Measurements from ENCODE around the gene BMAL2. TPM values are rescaled to one million over a fixed set of nuclear protein-coding genes. Genes with fewer than 3 reads are reported as not detected.

Gene BMAL2
- total and polyA plus RNA-seq, 2 experiments from 2014 or later, result 5.5 to 18.2 TPM

GRCh38 chr12:27284751-27285150 lies 47.9 kb upstream of the BMAL2 start (continued):
- no peak for TF ChIP-seq ZNF462 (CRISPR knock-in tag; IDR thresholded peaks at IDR 0.05)
- TF ChIP-seq, protein P1, sequence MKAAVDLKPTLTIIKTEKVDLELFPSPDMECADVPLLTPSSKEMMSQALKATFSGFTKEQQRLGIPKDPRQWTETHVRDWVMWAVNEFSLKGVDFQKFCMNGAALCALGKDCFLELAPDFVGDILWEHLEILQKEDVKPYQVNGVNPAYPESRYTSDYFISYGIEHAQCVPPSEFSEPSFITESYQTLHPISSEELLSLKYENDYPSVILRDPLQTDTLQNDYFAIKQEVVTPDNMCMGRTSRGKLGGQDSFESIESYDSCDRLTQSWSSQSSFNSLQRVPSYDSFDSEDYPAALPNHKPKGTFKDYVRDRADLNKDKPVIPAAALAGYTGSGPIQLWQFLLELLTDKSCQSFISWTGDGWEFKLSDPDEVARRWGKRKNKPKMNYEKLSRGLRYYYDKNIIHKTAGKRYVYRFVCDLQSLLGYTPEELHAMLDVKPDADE (IDR thresholded peaks at IDR 0.05), result no peak
- no peak for TF ChIP-seq CREB1 (CRISPR knock-in tag; IDR thresholded peaks at IDR 0.05; ENCODE audit: low read depth)
- TF ChIP-seq, protein P2, sequence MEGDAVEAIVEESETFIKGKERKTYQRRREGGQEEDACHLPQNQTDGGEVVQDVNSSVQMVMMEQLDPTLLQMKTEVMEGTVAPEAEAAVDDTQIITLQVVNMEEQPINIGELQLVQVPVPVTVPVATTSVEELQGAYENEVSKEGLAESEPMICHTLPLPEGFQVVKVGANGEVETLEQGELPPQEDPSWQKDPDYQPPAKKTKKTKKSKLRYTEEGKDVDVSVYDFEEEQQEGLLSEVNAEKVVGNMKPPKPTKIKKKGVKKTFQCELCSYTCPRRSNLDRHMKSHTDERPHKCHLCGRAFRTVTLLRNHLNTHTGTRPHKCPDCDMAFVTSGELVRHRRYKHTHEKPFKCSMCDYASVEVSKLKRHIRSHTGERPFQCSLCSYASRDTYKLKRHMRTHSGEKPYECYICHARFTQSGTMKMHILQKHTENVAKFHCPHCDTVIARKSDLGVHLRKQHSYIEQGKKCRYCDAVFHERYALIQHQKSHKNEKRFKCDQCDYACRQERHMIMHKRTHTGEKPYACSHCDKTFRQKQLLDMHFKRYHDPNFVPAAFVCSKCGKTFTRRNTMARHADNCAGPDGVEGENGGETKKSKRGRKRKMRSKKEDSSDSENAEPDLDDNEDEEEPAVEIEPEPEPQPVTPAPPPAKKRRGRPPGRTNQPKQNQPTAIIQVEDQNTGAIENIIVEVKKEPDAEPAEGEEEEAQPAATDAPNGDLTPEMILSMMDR (conservative IDR thresholded peaks at IDR 0.05; ENCODE audit: low read depth in 2 of 2), result no peak
- TF ChIP-seq ZNF114 (CRISPR knock-in tag; IDR thresholded peaks at IDR 0.05), result no peak
- no peak for TF ChIP-seq EZH2phosphoT487 (IDR thresholded peaks at IDR 0.05; ENCODE audit: unreplicated experiment)
- TF ChIP-seq NANOG (IDR thresholded peaks at IDR 0.05; ENCODE audit: borderline replicate concordance), result no peak
- TF ChIP-seq STAT1 (IDR thresholded peaks at IDR 0.05; ENCODE audit: unreplicated experiment), result no peak
